GF-D8 (cell line): ENCODE results near the gene MARCKS.

Experiments
- DNase-seq: peaks from one replicate; lab custom pipeline; 2025; lab: John Stamatoyannopoulos, UW

MARCKS gene

GRCh38 chr6:113856625-113857555 is at the start of gene MARCKS:
Gene MARCKS, plus strand, starts transcription at chr6:113857345. Its CDS starts 401 bp downstream, at chr6:113857746.
- DNase-seq, result no peak

- DNase-seq, result no peak
Measured at GRCh38 chr6:113809826-113810225, 47.3 kb upstream of the MARCKS start.

- DNase-seq, result no peak
Measured at GRCh38 chr6:113813142-113813541, 44.0 kb upstream of the MARCKS start.

- DNase-seq, result no peak
Measured at GRCh38 chr6:113818578-113818977, 38.6 kb upstream of the MARCKS start.

- DNase-seq, result no peak
Measured at GRCh38 chr6:113819169-113819830, 37.8 kb upstream of the MARCKS start.

- DNase-seq, result no peak
Measured at GRCh38 chr6:113820761-113821160, 36.4 kb upstream of the MARCKS start.

- no peak for DNase-seq
Measured at GRCh38 chr6:113821445-113821844, 35.7 kb upstream of the MARCKS start.

- DNase-seq, result no peak
Measured at GRCh38 chr6:113823916-113824315, 33.2 kb upstream of the MARCKS start.

GRCh38 chr6:113824411-113824810 is 32.7 kb upstream of the MARCKS start:
- DNase-seq, result no peak

- DNase-seq, result no peak
Measured at GRCh38 chr6:113824866-113825265, 32.3 kb upstream of the MARCKS start.

- DNase-seq, result no peak
Measured at GRCh38 chr6:113825781-113826180, 31.4 kb upstream of the MARCKS start.

- no peak for DNase-seq
Measured at GRCh38 chr6:113828984-113829695, 28.0 kb upstream of the MARCKS start.

GRCh38 chr6:113829696-113830045 is 27.5 kb upstream of the MARCKS start:
- no peak for DNase-seq

- DNase-seq, result no peak
Measured at GRCh38 chr6:113830140-113830539, 27.0 kb upstream of the MARCKS start.

GRCh38 chr6:113833537-113833936 is 23.6 kb upstream of the MARCKS start:
- DNase-seq, result no peak

- no peak for DNase-seq
Measured at GRCh38 chr6:113837170-113837569, 20.0 kb upstream of the MARCKS start.

GRCh38 chr6:113842165-113842564 is 15.0 kb upstream of the MARCKS start:
- DNase-seq, result no peak

GRCh38 chr6:113843500-113844073 is 13.6 kb upstream of the MARCKS start:
- no peak for DNase-seq

- DNase-seq, result no peak
Measured at GRCh38 chr6:113846577-113846976, 10.6 kb upstream of the MARCKS start.

GRCh38 chr6:113847447-113847846 is 9.7 kb upstream of the MARCKS start:
- DNase-seq, result no peak

- DNase-seq, result no peak
Measured at GRCh38 chr6:113848280-113848679, 8.9 kb upstream of the MARCKS start.

- DNase-seq, result no peak
Measured at GRCh38 chr6:113848811-113849210, 8.3 kb upstream of the MARCKS start.
